ENCODE data around the gene NEAT1.

NEAT1 gene

DNA sequence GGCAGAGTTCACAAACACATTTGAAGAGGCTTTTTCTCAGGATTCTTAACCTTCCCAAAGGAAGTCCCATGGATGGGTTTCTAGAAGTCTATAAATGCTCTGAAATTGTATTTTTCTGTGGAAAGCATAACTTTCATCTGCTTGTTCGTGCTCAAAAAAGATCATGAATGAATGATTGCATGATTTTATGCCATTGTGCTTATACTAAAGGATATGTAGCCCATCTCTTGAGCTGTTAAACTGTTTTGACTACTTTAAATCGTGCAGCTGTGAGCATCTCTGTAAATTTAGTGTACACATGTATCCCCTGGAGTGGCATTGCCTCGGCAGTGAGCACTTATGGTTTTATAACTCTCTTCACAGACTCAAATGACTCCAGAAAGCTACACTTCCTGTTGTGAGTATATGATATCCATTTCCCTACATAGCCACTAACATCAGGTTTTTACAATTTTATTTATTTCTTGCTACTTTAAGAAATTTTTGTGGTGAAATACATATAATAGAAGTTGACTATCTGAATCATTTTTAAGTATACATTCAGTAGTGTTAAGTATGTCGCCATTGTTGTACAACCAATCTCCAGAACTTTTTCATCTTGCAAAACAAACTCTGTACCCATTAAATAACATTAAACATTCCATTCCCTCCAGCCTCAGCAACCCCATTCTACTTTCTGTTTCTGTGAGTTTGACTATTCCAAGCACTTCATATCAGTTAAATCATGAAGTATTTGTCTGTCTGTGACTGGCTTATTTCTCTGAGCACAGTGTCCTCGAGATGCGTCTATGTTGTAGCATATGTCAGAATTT lies 8.0 kb downstream of the NEAT1 start:
- peak overlapping the region; percentile 4 for H3K4me3 ChIP-seq (ENCODE audit: low read length)
- no peak for DNase-seq (ENCODE audit: low read depth, low spot score)

- DNase-seq (ENCODE audit: low read depth, low spot score), result no peak
- no peak overlapping the region for H3K4me3 ChIP-seq (ENCODE audit: low read length)
These were observed 9.0 kb downstream of the NEAT1 start for GRCh38 chr11:65431451-65432099.

DNA sequence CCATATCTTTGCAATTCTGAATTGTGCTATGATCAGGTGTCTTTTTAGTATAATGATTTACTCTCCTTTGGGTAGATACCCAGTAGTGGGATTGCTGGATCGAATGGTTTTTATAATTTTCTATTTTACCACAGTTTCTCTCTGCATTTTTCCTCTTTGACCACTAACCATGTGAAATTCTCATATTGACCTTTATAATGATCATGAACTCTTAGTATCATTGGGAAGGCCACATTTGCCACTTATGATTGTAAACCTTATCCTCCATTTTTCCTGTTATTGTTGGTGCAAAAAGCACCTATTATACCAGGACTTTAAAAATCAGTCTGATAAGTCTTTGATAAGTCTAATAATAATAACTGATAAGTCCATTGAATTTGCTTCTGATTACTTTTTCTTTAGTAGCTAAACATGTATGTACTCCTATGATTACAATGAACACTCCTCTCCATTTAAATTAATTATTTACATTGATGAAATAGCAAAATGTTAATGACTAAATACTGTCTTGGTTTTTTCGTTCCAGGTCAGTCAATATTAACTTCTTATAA lies 9.6 kb downstream of the NEAT1 start:
- H3K4me3 ChIP-seq (ENCODE audit: low read length), result no peak overlapping the region
- no peak for DNase-seq (ENCODE audit: low read depth, low spot score)

- DNase-seq (ENCODE audit: low read depth, low spot score), result no peak
- no peak overlapping the region for H3K4me3 ChIP-seq (ENCODE audit: low read length)
These were observed 10.3 kb downstream of the NEAT1 start for GRCh38 chr11:65432686-65433582.

DNA sequence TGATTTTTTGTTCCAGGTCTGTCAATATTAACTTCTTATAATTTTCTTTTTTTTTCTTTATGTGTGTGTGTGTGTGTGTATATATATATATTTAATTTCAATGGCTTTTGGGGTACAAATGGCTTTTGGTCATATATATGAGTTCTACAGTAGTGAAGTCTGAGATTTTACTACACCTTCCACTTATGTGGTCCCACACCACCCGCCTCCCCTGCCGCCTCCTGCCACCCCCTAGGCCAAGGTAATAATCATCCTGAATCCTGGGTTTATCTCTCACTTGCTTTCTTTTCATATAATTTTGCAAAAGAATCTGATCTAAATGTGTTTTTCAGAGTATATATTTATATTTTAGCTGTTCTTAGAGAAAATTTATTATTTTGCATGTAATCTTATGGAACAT lies 11.1 kb downstream of the NEAT1 start:
- H3K4me3 ChIP-seq (ENCODE audit: low read length), result no peak overlapping the region

DNA sequence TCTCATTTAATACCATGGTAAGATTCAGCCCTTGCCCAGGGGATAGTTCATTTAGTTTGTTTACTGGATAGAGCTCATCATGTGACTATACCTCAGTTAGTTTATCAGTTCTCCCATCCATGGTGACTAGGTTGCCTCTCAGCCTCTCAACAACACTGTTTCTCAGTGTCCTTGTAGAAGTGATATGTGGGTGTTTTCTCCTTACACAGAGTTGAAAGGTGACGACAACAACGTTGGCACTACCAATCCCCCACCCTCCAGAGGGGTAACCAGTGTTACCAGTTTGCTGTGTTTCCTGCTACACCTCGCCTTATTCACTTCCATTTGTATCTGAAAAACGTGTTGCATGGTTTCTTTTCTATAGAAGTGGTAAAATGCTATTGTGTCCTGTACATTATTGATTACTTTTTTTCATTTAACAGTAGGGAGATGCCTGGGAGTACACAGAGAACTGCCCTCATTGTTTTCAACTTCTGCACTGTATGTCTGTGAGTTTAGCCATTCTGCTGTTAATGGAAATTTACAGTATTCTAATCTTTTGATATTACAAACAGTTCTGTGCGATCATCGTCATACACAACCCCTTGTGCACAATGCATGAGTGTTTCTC lies 11.6 kb downstream of the NEAT1 start:
- DNase-seq (ENCODE audit: low read depth, low spot score), result no peak
- H3K4me3 ChIP-seq (ENCODE audit: low read length), result no peak overlapping the region

More for the DNA sequence above, 11.1 kb downstream of the NEAT1 start:
- DNase-seq (ENCODE audit: low read depth, low spot score), result no peak

DNA sequence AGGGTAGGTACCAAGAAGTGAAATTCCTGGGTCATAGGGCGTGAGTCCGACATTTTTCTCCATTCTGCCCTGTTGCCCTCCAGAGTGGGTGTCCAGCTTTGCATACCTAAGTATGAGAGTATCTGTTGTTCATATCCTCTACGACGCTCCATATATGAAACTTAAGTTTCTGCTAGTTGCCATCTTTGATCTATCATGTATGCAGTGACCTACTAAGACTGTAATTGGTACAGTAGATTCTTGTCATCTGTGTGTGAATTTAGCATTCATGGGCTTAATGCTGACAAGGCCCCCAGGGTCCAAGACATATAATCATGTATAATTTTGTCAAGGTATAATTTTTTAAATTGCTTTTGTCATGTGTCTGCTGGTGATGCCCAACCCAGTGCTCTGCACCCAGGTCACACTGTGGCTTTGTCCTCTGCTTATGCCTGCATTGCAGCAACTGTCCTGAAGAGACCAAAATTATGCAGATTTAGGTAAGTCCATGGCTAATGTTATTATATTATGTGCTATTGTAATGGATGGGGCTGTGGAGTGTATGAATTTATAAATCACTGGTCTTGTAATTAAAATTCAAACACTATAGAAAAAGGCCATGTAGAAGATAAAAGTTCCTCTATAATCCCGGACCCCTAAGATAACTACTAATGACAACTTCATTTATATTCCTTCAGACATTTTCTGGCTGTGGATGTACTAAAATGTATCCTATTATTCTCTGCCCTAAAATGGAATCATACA lies 12.2 kb downstream of the NEAT1 start:
- no peak for DNase-seq (ENCODE audit: low read depth, low spot score)
- no peak overlapping the region for H3K4me3 ChIP-seq (ENCODE audit: low read length)

- H3K4me3 ChIP-seq (ENCODE audit: low read length), result no peak overlapping the region
- DNase-seq (ENCODE audit: low read depth, low spot score), result no peak
These were observed 12.9 kb downstream of the NEAT1 start for GRCh38 chr11:65435411-65435931.

DNA sequence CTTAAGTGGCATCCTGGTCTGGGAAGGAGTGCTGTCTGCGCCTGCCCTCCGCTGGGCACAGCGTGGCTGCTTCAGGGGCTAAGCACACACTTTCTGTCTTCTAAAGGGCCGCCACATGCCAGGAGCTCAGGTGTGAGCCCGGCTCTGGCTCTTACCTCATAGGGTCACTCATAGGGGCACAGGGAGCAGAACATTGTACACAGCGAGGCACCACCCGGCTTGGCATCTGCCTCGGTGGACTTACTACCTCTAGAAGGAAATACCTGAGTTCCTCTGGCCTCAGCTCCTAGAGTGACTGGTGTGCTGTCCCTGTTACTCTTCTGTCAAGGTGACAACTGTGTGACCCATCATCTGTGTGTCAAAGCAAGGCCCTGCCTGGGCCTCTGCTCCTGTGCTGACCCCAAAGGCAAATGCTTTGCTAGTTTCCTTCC lies 13.4 kb downstream of the NEAT1 start:
- DNase-seq (ENCODE audit: low read depth, low spot score), result no peak
- H3K4me3 ChIP-seq (ENCODE audit: low read length), result no peak overlapping the region

DNA sequence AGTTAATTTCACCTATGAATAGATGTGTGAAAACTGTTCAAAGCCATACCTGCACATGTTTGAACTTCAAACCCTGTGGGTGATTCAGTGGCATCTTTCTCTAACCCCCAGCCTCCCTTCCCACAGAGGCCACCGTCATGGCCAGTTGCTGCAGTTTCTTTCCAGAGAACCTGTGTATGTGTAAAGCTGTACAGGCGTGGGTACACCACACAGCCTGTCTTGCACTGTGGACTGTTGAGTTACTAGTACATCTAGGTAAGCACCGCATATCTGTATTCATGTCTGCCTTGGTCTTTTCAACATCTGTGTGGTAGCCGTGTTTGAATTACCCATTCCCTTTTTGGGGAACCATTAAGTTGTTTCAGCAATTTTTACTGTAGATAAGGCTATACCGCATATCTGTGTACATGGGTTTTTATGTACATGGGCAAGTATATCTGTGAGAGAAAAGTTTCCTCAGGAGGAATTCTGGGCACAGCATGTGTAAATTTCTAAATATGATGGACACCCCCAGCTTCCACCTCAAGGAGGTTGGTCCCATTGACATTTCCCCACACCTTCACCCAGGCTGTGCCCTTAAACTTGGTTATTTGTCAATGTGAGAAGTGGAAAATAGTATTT lies 13.9 kb downstream of the NEAT1 start:
- no peak overlapping the region for H3K4me3 ChIP-seq (ENCODE audit: low read length)
- DNase-seq (ENCODE audit: low read depth, low spot score), result no peak

DNA sequence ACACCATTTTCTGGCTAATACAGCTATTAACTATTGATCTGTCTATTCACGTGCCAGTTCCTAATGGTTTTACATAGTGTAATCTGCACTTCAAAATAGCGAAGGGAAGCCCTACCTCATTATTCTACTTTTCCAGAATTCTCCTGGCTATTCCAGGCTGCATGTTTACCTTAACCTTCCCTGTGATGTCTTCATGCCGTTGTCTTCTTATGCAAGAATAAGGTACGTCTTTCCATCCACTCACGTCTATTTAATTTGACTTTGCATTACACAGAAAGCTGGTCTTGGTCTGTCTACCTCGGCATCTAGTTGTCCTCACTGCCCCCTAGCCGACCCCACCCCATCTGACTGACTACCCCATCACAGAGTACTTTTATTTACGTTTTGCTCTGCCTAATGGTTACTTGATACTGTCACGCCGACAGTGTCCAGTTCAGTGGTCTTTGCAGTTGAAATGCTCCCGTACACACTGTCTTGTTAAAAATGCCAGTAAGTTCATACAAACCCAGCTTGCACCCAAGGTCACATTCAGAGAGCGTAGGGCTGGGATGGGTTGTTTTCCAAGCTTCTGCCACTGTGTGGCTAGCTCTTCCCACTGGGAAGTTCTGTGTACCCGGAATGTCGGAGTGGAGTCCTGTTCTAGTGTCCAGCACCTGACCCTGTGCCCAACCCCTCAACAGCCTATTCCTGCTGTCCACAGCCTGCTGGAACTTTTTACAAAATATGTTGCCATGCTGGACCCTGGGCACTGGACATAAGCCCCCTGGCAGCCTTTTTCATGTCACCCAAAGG lies 15.0 kb downstream of the NEAT1 start:
- H3K4me3 ChIP-seq (ENCODE audit: low read length), result no peak overlapping the region
- no peak for DNase-seq (ENCODE audit: low read depth, low spot score)

- DNase-seq (ENCODE audit: low read depth, low spot score), result no peak
- H3K4me3 ChIP-seq (ENCODE audit: low read length), result no peak overlapping the region
These were observed 15.9 kb downstream of the NEAT1 start for GRCh38 chr11:65438257-65439151.

DNA sequence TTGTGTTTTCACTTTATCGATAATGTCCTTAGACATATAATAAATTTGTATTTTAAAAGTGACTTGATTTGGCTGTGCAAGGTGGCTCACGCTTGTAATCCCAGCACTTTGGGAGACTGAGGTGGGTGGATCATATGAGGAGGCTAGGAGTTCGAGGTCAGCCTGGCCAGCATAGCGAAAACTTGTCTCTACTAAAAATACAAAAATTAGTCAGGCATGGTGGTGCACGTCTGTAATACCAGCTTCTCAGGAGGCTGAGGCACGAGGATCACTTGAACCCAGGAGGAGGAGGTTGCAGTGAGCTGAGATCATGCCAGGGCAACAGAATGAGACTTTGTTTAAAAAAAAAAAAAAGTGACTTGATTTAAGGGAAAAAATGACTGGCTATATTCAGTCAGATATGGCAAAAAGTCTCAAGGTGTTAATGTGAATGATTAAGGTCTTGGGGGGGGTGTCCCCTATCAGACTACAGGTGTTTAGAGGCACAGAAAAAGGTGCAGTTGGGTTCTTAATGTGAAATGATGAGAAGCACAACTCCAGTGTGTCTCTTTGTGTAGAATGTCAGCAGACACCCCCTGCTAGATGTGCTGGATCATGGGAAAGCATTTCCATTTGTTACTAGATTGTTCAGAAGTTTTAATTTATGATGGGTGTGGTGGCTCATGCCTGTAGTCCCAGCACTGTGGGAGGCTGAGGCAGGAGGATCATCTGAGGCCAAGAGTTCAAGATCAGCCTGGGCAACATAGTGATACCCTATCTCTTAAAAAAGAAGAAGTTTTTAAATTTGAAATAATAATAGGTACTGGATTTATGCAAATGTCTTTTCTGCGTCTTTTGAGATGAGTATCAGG lies 17.0 kb downstream of the NEAT1 start:
- no peak overlapping the region for H3K4me3 ChIP-seq (ENCODE audit: low read length)
- no peak for DNase-seq (ENCODE audit: low read depth, low spot score)

DNA sequence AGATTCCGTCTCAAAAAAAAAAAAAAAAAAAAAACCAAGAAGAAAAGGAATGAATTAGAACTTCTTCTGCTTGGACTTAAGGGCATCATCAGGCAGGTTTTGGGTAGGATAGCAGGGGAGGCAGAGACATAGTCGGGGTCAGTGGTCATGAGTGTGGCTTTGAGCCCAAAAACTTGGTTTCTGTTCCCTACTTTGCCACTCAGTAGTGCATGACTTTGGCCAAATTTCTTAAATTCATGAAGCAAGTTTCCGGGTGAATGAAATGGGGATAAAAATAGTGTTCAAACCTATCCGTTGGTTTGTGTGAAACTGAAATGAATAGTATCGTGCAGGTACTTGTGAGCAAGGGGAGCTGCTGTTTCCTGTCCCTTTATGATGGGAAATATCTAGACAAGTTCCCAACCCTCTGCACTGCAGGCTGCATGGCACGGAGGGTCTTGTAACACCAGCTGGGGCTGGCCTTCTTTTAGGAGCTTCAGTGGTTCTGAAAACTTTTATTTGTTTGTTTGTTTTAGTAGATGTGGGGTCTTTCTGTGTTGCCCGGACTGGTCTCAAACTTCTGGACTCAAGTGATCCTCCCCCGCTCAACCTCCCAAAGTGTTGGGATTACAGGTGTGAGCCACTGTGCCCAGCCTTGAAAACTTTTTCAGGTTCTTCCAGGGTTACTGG lies 18.4 kb downstream of the NEAT1 start:
- no peak overlapping the region for H3K4me3 ChIP-seq (ENCODE audit: low read length)
- DNase-seq (ENCODE audit: low read depth, low spot score), result no peak

DNA sequence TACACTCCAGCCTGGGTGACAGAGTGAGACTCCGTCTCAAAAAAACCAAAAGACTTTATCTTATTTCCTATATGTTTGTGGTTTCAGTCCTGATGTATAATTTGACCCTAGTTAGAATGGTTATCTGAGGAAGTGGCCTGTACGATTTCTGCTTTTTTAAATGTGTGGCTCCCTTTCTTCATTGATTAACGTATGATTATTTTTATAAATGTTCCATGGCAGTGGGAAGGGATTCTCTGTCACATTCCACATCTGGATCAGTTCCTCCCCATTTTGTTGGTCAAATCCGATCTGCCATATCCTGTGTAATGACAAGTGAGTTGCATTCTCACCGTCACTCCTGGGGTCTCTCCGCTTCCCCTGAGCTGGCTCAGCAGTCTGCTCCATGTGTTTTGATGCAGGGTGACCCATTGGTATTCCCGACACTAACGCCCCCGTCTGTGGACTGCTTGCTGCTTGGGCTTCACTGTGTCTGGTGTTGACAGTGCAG lies 20.3 kb downstream of the NEAT1 start:
- no peak for DNase-seq (ENCODE audit: low read depth, low spot score)
- H3K4me3 ChIP-seq (ENCODE audit: low read length), result no peak overlapping the region

Data from Jurkat, Clone E6-1 (cell line).